ENCODE data around the gene EFR3B. TPM values are rescaled to one million over a fixed set of nuclear protein-coding genes. Genes with fewer than 3 reads are reported as not detected.
A peak's percentile ranks its signal among the peaks of the same experiment; 100 is the strongest.

EFR3B gene
- total RNA-seq, 1 donor from 2014 or later: 40.7 TPM

- no peak overlapping the region for H3K4me3 Mint-ChIP-seq
- H3K4me1 Mint-ChIP-seq: no peaks in the 10 kb centered on the region
- no peak for DNase-seq (ENCODE audit: low read depth, low spot score)
- peaks cover 12% of the 10 kb centered on the region for H3K36me3 Mint-ChIP-seq (ENCODE audit: low read depth)
- TF ChIP-seq, protein P1, sequence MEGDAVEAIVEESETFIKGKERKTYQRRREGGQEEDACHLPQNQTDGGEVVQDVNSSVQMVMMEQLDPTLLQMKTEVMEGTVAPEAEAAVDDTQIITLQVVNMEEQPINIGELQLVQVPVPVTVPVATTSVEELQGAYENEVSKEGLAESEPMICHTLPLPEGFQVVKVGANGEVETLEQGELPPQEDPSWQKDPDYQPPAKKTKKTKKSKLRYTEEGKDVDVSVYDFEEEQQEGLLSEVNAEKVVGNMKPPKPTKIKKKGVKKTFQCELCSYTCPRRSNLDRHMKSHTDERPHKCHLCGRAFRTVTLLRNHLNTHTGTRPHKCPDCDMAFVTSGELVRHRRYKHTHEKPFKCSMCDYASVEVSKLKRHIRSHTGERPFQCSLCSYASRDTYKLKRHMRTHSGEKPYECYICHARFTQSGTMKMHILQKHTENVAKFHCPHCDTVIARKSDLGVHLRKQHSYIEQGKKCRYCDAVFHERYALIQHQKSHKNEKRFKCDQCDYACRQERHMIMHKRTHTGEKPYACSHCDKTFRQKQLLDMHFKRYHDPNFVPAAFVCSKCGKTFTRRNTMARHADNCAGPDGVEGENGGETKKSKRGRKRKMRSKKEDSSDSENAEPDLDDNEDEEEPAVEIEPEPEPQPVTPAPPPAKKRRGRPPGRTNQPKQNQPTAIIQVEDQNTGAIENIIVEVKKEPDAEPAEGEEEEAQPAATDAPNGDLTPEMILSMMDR (conservative IDR thresholded peaks at IDR 0.05): no peak
- no peaks in the 10 kb centered on the region for H3K9me3 Mint-ChIP-seq
- H3K27ac Mint-ChIP-seq (ENCODE audit: unreplicated experiment): no peak overlapping the region
- no peaks in the 10 kb centered on the region for H3K27me3 Mint-ChIP-seq (ENCODE audit: low read depth)
Measured at GRCh38 chr2:25151718-25152117, 109.8 kb downstream of the EFR3B start.

DNA sequence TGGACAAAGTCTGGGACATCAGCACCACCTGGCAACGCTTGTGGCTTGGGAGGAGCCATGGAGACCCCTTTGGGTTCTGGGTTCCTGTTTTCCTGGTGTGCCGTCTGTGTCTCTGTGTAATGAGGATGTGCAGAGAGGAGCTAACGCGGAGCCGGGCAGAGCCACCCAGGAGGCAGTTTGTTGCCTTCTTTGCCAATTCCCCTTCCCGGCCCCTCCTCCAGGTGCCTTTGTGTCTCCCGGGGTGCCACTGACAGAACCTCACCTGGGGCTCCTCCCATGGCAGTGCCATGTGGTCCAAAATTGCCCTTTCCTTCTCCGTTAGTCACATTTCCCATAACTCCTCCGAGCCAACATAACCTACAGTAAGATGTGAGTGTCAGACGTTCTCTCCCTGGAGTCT is 113.5 kb downstream of the EFR3B start:
- H3K27me3 Mint-ChIP-seq (ENCODE audit: low read depth): peaks cover 6% of the 10 kb centered on the region
- DNase-seq (ENCODE audit: low read depth, low spot score): no peak
- H3K4me3 Mint-ChIP-seq: no peak overlapping the region
- H3K36me3 Mint-ChIP-seq (ENCODE audit: low read depth): peaks cover 16% of the 10 kb centered on the region
- H3K4me1 Mint-ChIP-seq: peaks cover 8% of the 10 kb centered on the region
- TF ChIP-seq, protein P1 (conservative IDR thresholded peaks at IDR 0.05): no peak
- no peak overlapping the region for H3K27ac Mint-ChIP-seq (ENCODE audit: unreplicated experiment)
- peaks cover 3% of the 10 kb centered on the region for H3K9me3 Mint-ChIP-seq

DNA sequence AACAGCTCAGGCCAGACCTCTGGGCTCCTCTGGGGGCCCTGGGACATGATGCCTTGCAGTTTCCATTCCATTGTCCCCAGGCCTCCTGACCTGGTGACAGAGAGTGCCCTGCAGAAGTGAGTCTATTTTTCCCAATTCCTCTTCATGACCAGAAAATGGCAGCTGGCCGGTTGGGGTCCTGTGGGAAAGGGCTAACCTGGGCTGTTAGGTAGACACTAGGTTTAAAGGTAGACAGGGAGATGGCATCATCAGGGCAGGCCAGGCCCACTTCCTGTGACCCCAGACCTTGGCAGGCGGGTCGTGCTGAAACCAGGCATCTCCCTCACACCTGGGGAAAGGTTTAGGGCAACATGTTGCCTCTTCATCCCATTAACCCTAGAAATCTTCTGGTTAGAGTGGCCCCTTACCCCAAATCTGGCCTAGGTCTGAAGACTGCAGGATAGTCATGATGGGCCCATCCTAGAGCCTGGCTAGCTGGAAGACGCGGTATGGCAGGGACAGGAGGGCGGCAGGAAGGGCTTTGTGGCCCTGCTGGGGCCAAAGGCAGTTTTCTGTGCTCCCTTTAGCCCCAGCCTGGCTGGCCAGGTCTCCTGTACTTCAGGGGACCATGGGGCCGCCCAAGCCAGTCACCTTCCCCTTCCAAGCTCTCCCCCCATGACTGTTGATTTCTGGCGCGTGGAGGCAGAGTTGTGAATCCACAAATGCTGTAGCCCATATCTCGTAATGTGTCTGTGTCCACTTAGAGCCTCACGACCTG is 116.4 kb downstream of the EFR3B start:
- H3K27ac Mint-ChIP-seq (ENCODE audit: unreplicated experiment): no peak overlapping the region
- peaks cover 12% of the 10 kb centered on the region for H3K4me1 Mint-ChIP-seq
- peaks cover 6% of the 10 kb centered on the region for H3K27me3 Mint-ChIP-seq (ENCODE audit: low read depth)
- peaks cover 3% of the 10 kb centered on the region for H3K9me3 Mint-ChIP-seq
- no peak for DNase-seq (ENCODE audit: low read depth, low spot score)
- no peak overlapping the region for H3K4me3 Mint-ChIP-seq
- TF ChIP-seq, protein P1 (conservative IDR thresholded peaks at IDR 0.05): no peak
- peaks cover 13% of the 10 kb centered on the region for H3K36me3 Mint-ChIP-seq (ENCODE audit: low read depth)

GRCh38 chr2:25159949-25160348 is 118.1 kb downstream of the EFR3B start:
- Mint-ChIP-seq H3K9me3 (peaks cover 3% of the 10 kb centered on the region), H3K27ac (ENCODE audit: unreplicated experiment) (peak overlapping the region; percentile 51), H3K4me1 (peaks cover 12% of the 10 kb centered on the region), H3K36me3 (ENCODE audit: low read depth) (peaks cover 9% of the 10 kb centered on the region), H3K27me3 (ENCODE audit: low read depth) (peaks cover 17% of the 10 kb centered on the region), H3K4me3 (no peak overlapping the region)
- TF ChIP-seq, protein P1 (conservative IDR thresholded peaks at IDR 0.05): no peak
- peak; percentile 30 for DNase-seq (ENCODE audit: low read depth, low spot score)

DNA sequence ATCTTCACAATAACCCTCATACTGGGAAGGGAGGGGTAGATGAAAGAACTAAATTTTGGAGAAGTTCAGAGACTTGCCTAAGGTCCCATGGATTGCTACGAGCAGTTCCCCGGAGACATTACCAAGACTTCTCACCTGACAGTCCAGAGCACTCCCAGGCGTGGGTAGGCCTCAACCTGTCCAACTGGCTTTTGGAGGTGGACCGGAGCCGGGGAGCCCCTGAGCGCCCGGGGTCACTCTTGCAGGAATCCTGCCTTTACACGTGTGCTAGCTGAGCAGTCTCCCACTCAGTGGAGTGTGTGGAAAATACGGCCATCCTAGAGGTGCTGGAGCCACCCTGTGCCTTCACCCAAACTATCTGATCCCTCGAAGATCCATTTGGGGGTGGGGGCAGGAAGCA is 118.5 kb downstream of the EFR3B start:
- Mint-ChIP-seq H3K27ac (ENCODE audit: unreplicated experiment) (peak overlapping the region; percentile 76), H3K36me3 (ENCODE audit: low read depth) (peaks cover 9% of the 10 kb centered on the region), H3K4me3 (no peak overlapping the region), H3K4me1 (peaks cover 12% of the 10 kb centered on the region), H3K27me3 (ENCODE audit: low read depth) (peaks cover 21% of the 10 kb centered on the region), H3K9me3 (peaks cover 3% of the 10 kb centered on the region)
- TF ChIP-seq, protein P1 (conservative IDR thresholded peaks at IDR 0.05): no peak
- DNase-seq (ENCODE audit: low read depth, low spot score): no peak

All from neural crest cell (in vitro differentiated cells).